GM19452 (cell line): ENCODE results near the gene GALNTL6.

Source experiments
- ATAC-seq: cut with Tn5 transposase; IDR thresholded peaks from one replicate; pipeline ENCODE4 v1.9.1; 2021; ENCODE audit not compliant: unreplicated experiment

GALNTL6 gene

GRCh38 chr4:171876636-171877035 is 63.4 kb downstream of the GALNTL6 start:
- ATAC-seq = no peak

- ATAC-seq = no peak
These were observed 66.9 kb downstream of the GALNTL6 start for GRCh38 chr4:171880136-171880535.

- no peak for ATAC-seq
These were observed 76.5 kb downstream of the GALNTL6 start for GRCh38 chr4:171889681-171890080.

- peak; percentile 66 for ATAC-seq
These were observed 77.8 kb downstream of the GALNTL6 start for GRCh38 chr4:171891038-171891437.

- ATAC-seq = no peak
These were observed 83.2 kb downstream of the GALNTL6 start for GRCh38 chr4:171896426-171896825.

GRCh38 chr4:171919314-171919713 is 106.1 kb downstream of the GALNTL6 start:
- no peak for ATAC-seq

GRCh38 chr4:171920901-171921300 is 107.7 kb downstream of the GALNTL6 start:
- ATAC-seq = no peak

GRCh38 chr4:171924746-171925376 is 111.7 kb downstream of the GALNTL6 start:
- no peak for ATAC-seq

- no peak for ATAC-seq
These were observed 115.1 kb downstream of the GALNTL6 start for GRCh38 chr4:171928336-171928735.

- no peak for ATAC-seq
These were observed 116.3 kb downstream of the GALNTL6 start for GRCh38 chr4:171929477-171929876.

- ATAC-seq = no peak
These were observed 116.7 kb downstream of the GALNTL6 start for GRCh38 chr4:171929907-171930306.

- ATAC-seq = no peak
These were observed 119.0 kb downstream of the GALNTL6 start for GRCh38 chr4:171932238-171932637.

- ATAC-seq = no peak
These were observed 127.5 kb downstream of the GALNTL6 start for GRCh38 chr4:171940656-171941055.

GRCh38 chr4:171947400-171947799 is 134.2 kb downstream of the GALNTL6 start:
- ATAC-seq = no peak

- ATAC-seq = no peak
These were observed 134.8 kb downstream of the GALNTL6 start for GRCh38 chr4:171948038-171948437.

- ATAC-seq = no peak
These were observed 141.4 kb downstream of the GALNTL6 start for GRCh38 chr4:171954650-171955049.

GRCh38 chr4:171956678-171957077 is 143.5 kb downstream of the GALNTL6 start:
- ATAC-seq = no peak

GRCh38 chr4:171962110-171962509 is 148.9 kb downstream of the GALNTL6 start:
- no peak for ATAC-seq

- ATAC-seq = no peak
These were observed 153.2 kb downstream of the GALNTL6 start for GRCh38 chr4:171966356-171966755.

- ATAC-seq = no peak
These were observed 165.0 kb downstream of the GALNTL6 start for GRCh38 chr4:171978216-171978615.

GRCh38 chr4:171979461-171979860 is 166.3 kb downstream of the GALNTL6 start:
- no peak for ATAC-seq

- no peak for ATAC-seq
These were observed 168.0 kb downstream of the GALNTL6 start for GRCh38 chr4:171981185-171981584.
